ACC112 (cell line): ENCODE data around the gene MPI.
"Not testable (repeated sequence)": the region's sequence is repeated elsewhere in the genome, so short reads cannot be mapped to it uniquely, and the experiment has no call there.

ENCODE experiments used
- H2AFZ ChIP-seq: fragments of 200-600 bp; sonication (generic); one replicate; pipeline ENCODE4 v1.6.0; 2017; ENCODE audit warnings: antibody characterized with exemption, low read length; ENCODE audit not compliant: unreplicated experiment
- H3K27ac ChIP-seq: fragments of 200-600 bp; sonication (generic); 2 replicates; pipeline ENCODE4 v1.5.1; 2014; ENCODE audit warnings: low read depth, mild to moderate bottlenecking, antibody characterized with exemption, low read length, moderate library complexity
- H3K27me3 ChIP-seq: fragments of 200-600 bp; sonication (generic); 2 replicates; pipeline ENCODE4 v1.6.1; 2014; ENCODE audit warnings: mild to moderate bottlenecking, antibody characterized with exemption, low read length, moderate library complexity, mixed read lengths; ENCODE audit not compliant: insufficient read depth
- H3K36me3 ChIP-seq: fragments of 200-600 bp; sonication (generic); 2 replicates; pipeline ENCODE4 v1.6.1; 2016; ENCODE audit warnings: mild to moderate bottlenecking, antibody characterized with exemption, low read length, moderate library complexity, mixed read lengths; ENCODE audit not compliant: insufficient read depth
- H3K4me1 ChIP-seq: fragments of 200-600 bp; sonication (generic); one replicate; pipeline ENCODE4 v1.6.1; 2016; ENCODE audit warnings: low read length, mixed read lengths; ENCODE audit not compliant: insufficient read depth, unreplicated experiment, control insufficient read depth
- H3K4me3 ChIP-seq: fragments of 200-600 bp; sonication (generic); 2 replicates; pipeline ENCODE4 v1.5.1; 2014; ENCODE audit warnings: mild to moderate bottlenecking, low read depth, low read length
- H3K79me2 ChIP-seq: fragments of 200-600 bp; sonication (generic); one replicate; pipeline ENCODE4 v1.6.0; 2016; ENCODE audit warnings: low read length; ENCODE audit not compliant: control insufficient read depth, unreplicated experiment, insufficient read depth

The MPI gene

DNA sequence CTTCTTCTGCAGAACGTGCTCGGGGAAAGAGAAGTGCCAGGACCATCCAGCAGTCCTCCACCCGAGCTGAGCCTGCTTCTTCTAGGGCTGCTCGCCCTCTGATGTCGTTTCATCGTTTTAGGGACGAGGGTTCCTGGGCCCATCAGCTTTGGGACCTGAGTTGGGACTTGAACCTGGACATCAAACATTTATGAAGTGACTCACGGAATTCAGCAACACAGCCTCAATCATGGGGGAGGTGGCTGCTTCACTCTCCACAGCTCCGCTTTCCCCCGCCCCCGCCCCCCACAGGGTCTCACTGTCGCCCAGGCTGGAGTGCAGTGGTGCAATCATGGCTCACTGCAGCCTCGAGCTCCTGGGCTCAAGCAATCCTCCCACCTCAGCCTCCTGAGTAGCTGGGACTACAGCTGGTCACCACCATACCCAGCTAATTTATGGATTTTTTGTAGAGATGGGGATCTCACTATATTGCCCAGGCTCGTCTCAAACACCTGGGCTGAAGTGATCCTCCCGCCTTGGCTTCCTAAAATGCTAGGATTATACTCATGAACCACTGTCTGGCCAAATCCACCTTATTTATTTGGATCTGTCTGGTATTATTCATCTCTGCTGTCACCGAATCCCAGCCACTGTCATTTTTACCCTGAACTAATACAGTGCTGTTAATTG is 16.0 kb upstream of the MPI start:
- Histone ChIP-seq H3K4me1 (no peaks in the 10 kb centered on the region), H3K4me3 (peak overlapping the region; percentile 87), H3K27ac (no peak overlapping the region), H2AFZ (peak overlapping the region; percentile 95), H3K79me2 (peaks cover 32% of the 10 kb centered on the region), H3K27me3 (no peaks in the 10 kb centered on the region), H3K36me3 (no peaks in the 10 kb centered on the region)

DNA sequence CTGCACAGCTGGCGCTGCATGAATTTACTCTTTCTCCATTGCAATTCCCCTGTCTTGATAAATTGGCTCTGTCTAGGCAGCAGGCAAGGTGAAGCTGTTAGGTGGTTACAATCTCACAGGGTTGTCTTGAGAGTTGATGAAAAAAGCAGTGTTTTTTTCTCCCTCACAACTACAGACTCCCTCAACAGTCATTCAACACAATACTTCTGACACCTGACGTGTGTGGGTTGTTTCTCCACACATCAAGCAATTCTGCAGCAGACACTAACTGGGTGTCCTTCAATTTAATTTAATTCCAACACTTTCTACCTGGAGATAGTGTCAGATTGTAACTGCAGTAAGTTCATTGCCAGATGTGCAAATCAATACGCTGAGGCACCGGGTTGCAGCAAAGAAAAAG is 11.6 kb upstream of the MPI start:
- H3K4me1 ChIP-seq = peaks cover under 1% of the 10 kb centered on the region
- no peaks in the 10 kb centered on the region for H3K27me3 ChIP-seq
- H3K4me3 ChIP-seq = no peak overlapping the region
- no peak overlapping the region for H3K27ac ChIP-seq
- H3K36me3 ChIP-seq = no peaks in the 10 kb centered on the region
- H3K79me2 ChIP-seq = no peaks in the 10 kb centered on the region
- no peak overlapping the region for H2AFZ ChIP-seq

DNA sequence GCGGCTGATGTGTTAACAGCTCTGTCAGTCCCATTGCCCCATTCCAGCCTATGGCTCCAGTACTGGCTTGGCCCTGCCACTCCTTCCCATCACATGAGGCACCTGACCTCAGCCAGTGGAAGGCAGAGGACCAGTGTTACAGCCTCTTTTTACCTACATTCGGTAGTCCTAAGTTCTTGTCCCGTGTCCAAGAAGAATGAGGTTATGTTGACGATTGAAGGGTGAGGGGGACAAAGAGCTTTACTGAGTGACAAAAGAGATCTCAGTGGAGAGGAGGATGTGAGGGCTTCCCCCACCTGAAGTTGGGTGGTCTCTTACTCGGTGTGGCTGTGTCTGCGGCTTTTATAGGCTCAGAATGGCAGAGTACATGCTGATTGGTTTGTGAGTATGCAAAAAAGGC is 7.3 kb upstream of the MPI start:
- Histone ChIP-seq H3K36me3 (no peaks in the 10 kb centered on the region), H3K27ac (no peak overlapping the region), H2AFZ (no peak overlapping the region)

DNA sequence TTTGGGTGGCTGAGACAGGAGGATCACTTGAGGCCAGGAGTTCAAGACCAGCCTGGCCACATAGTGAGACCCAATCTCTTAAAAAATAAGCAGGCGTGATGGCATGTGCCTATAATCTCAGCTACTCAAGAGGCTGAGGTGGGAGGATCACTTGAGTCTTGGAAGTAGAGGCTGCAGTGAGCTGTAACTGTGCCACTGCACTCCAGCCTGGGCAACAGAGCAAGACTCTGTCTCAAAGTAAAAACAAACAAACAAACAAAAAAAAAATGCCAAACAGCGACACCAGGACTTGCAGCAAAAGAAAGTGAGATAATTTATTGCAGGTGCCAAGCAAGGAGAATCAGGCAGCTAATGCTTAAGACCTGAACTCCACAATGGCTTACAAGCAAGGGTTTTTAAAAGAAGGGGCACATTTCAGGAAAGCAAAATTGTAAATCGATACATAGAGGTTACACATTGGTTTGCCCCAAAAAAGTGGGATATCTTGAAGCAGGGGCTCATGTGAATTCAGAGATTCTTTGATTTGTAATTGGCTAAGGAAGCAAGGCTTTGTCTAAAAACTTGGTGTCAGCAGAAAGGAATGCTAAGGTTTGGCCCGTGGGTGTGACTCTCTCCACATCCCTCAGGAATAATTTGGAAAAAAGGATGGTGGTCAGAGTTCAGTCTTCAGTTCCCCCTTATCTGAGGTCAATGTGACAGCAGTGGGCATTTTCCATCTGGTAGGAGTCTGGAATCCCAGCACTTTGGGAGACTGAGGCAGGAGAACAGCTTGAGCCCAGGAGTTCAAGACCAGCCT is 5.2 kb upstream of the MPI start:
- Histone ChIP-seq H2AFZ (no peak overlapping the region), H3K4me1 (peaks cover 19% of the 10 kb centered on the region), H3K36me3 (no peaks in the 10 kb centered on the region), H3K27ac (no peak overlapping the region), H3K27me3 (no peaks in the 10 kb centered on the region), H3K79me2 (no peaks in the 10 kb centered on the region), H3K4me3 (no peak overlapping the region)

More for the DNA sequence above, 7.3 kb upstream of the MPI start:
- Histone ChIP-seq H3K79me2 (no peaks in the 10 kb centered on the region), H3K4me1 (peaks cover 11% of the 10 kb centered on the region), H3K4me3 (no peak overlapping the region), H3K27me3 (no peaks in the 10 kb centered on the region)

DNA sequence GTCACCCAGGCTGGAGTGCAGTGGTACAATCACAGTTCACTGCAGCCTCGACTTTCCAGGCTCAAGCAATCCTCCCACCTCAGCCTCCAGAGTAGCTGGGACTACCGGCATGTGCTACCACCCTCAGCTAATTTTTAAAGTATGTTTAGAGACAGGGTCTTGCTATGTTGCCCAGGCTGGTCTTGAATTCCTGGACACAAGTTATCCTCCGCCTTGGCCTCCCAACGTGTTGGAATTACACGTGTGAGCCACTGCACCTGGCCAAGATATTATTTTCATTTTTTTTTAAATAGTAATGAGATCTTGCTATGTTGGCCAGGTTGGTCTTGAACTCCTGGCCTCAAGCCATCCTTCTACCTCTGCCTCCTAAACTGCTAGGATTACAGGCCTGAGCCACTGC is 4.4 kb upstream of the MPI start:
- Histone ChIP-seq H3K27ac (no peak overlapping the region), H3K79me2 (peaks cover 5% of the 10 kb centered on the region), H3K27me3 (no peaks in the 10 kb centered on the region), H3K4me1 (peaks cover 19% of the 10 kb centered on the region), H3K36me3 (no peaks in the 10 kb centered on the region), H2AFZ (no peak overlapping the region), H3K4me3 (no peak overlapping the region)

DNA sequence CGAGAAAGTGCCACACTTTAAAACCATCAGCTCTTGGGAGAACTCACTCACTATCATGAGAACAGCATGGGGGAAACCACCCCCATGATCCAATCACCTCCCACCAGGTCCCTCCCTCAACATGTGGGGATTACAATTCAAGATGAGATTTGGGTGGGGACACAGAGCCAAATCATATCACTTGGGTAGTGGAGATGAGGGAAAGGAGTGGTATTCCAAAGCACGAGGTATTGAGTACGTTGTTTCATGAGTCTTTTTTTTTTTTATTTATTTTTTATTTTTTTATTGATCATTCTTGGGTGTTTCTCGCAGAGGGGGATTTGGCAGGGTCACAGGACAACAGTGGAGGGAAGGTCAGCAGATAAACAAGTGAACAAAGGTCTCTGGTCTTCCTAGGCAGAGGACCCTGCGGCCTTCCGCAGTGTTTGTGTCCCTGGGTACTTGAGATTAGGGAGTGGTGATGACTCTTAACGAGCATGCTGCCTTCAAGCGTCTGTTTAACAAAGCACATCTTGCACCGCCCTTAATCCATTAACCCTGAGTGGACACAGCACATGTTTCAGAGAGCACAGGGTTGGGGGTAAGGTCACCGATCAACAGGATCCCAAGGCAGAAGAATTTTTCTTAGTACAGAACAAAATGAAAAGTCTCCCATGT is 2.2 kb upstream of the MPI start:
- not testable (repeated sequence) for H3K36me3 ChIP-seq, H3K4me3 ChIP-seq

DNA sequence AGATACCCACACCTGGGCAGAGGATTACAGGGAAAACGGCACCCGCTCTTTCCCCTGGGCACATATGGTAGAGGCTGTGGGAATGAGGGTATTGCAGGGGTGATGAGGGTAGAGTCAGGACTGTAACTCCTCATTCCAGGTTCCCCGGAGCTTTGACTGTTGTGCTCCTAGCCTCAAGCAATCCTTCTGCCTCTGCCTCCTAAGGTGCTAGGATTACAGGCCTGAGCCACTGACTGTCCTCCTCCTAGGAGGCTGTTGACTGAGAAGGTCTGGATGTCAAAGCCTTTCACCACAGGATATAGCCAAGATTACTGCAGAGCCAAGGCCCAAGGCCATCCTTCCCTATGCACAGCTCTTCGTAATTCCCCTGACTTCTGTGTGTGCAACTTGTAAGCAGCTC is 1.1 kb upstream of the MPI start:
- Histone ChIP-seq H3K4me3 (peak overlapping the region; percentile 90), H3K27ac (no peak overlapping the region), H2AFZ (no peak overlapping the region), H3K79me2 (peaks cover 17% of the 10 kb centered on the region), H3K4me1 (peaks cover 20% of the 10 kb centered on the region), H3K36me3 (peaks cover 10% of the 10 kb centered on the region; the same call in 1 of the 2 replicates), H3K27me3 (no peaks in the 10 kb centered on the region)

More for the DNA sequence above, 2.2 kb upstream of the MPI start:
- not testable (repeated sequence) for H3K27ac ChIP-seq, H3K27me3 ChIP-seq, H2AFZ ChIP-seq
- peaks cover 17% of the 10 kb centered on the region for H3K79me2 ChIP-seq
- peaks cover 23% of the 10 kb centered on the region for H3K4me1 ChIP-seq

DNA sequence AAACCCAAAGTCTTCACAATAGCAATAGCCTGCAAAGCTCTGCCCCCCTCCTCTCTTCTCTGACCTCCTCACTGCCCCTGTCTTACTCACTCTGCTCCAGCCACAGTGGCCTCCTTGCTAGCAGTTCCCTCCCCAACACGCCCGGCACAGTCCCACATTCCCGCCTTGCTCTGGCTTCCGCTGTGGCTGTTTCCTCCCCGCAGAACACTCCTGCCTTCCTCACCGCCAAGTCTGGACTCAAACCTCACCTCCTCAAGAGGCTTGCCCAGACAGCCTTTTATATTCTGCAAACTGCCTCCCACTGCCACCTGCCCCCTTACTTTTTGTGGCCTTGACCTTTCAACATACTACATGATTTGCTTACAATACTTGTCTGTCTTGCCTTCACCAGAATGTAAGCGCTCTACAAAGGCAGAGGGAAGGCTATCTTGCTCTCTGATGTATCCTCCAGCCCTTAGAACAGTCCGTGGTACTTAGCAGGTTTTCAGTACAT is 406 bp upstream of the MPI start:
- H3K79me2 ChIP-seq = peaks cover 17% of the 10 kb centered on the region
- peak overlapping the region; percentile 26 for H3K27ac ChIP-seq
- H3K4me3 ChIP-seq = peak overlapping the region; percentile 90
- peaks cover 19% of the 10 kb centered on the region for H3K4me1 ChIP-seq
- peak overlapping the region; percentile 95 for H2AFZ ChIP-seq
- peaks cover 10% of the 10 kb centered on the region; the same call in 1 of the 2 replicates for H3K36me3 ChIP-seq
- H3K27me3 ChIP-seq = no peaks in the 10 kb centered on the region

DNA sequence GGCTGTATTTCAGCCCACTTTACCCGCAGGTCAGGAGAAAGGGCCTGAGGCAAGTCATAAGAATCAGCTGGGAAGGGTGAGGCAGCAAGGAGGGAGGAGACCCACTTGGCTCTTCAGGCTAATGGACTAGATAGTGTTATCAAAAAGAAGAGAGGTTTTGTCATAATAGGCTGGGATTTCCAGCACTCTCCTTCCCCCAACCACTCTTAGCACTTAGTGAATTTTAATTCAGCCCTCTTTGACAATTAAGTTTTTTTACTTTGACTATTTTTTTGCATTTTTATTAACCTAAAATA is 771 bp downstream of the MPI start:
- H3K79me2 ChIP-seq = peaks cover 17% of the 10 kb centered on the region
- H3K27ac ChIP-seq = no peak overlapping the region
- peaks cover 12% of the 10 kb centered on the region for H3K4me1 ChIP-seq
- H3K4me3 ChIP-seq = peak overlapping the region; percentile 90
- peak overlapping the region; percentile 28 for H2AFZ ChIP-seq
- H3K36me3 ChIP-seq = peaks cover 14% of the 10 kb centered on the region; the same call in 1 of the 2 replicates
- no peaks in the 10 kb centered on the region for H3K27me3 ChIP-seq

DNA sequence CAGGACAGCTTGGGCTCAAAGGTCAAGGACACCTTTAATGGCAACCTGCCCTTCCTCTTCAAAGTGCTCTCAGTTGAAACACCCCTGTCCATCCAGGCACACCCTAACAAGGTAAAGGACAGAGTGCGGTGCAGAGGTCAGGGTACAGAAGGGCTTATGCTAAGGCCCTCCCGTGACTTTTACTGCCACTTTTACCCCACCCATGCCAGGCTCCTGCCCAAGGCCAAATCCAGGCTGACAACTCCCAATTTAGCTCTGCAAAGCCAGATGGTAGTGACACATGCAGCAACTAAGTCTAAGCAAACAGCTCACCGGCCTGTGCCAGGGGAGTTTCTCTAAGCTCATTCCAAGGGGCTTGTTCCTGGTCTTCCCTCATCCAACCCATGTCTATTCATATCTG is 1.6 kb downstream of the MPI start:
- Histone ChIP-seq H3K4me3 (no peak overlapping the region; the same call in 1 of the 2 replicates), H3K27ac (no peak overlapping the region), H3K36me3 (peaks cover 14% of the 10 kb centered on the region; the same call in 1 of the 2 replicates), H3K79me2 (peaks cover 17% of the 10 kb centered on the region), H2AFZ (no peak overlapping the region), H3K27me3 (no peaks in the 10 kb centered on the region), H3K4me1 (peaks cover 12% of the 10 kb centered on the region)
